Muscle layer of colon (tissue), 2 donors: ENCODE results near the gene TBC1D1.
A peak's percentile ranks its signal among the peaks of the same experiment; 100 is the strongest.

Source experiments
- H3K27ac ChIP-seq: one replicate; pipeline ENCODE4 v1.7.0; 2013; ENCODE audit warnings: low read depth, mild to moderate bottlenecking, low read length, moderate library complexity
- H3K27me3 ChIP-seq, 2 donors: one replicate each; pipeline ENCODE4 v1.7.0; 2013; ENCODE audit warnings: low read length in 2 of 2, mild to moderate bottlenecking in 2 of 2; ENCODE audit not compliant: insufficient read depth in 2 of 2, control insufficient read depth in 1 of 2
- H3K36me3 ChIP-seq: one replicate; pipeline ENCODE4 v1.7.0; 2013; ENCODE audit warnings: mild to moderate bottlenecking, low read length; ENCODE audit not compliant: insufficient read depth
- H3K4me1 ChIP-seq: one replicate; pipeline ENCODE4 v1.7.0; 2013; ENCODE audit warnings: mild to moderate bottlenecking, low read length; ENCODE audit not compliant: insufficient read depth
- H3K4me3 ChIP-seq, 2 donors: one replicate each; pipeline ENCODE4 v1.7.0; 2013; ENCODE audit warnings: low read length in 2 of 2, low read depth in 1 of 2, mild to moderate bottlenecking in 1 of 2, moderate library complexity in 1 of 2
- H3K9ac ChIP-seq: one replicate; pipeline ENCODE4 v1.7.0; 2013; ENCODE audit warnings: low read length
- H3K9me3 ChIP-seq: one replicate; pipeline ENCODE4 v1.7.0; 2013; ENCODE audit warnings: mild to moderate bottlenecking, low read length
- donor health status: abdominal sarcoma.
- donor health status: Adenocarcinoma of cecum.

The TBC1D1 gene

GRCh38 chr4:38046727-38047489 lies 156.0 kb downstream of the TBC1D1 start:
- H3K27ac ChIP-seq = peak overlapping the region; percentile 7
- H3K27me3 ChIP-seq = no peaks in the 10 kb centered on the region
- no peaks in the 10 kb centered on the region for H3K9me3 ChIP-seq
- H3K4me3 ChIP-seq = no peak overlapping the region
- no peak overlapping the region for H3K9ac ChIP-seq
- H3K4me1 ChIP-seq = peaks cover 48% of the 10 kb centered on the region
- H3K36me3 ChIP-seq = peaks cover 39% of the 10 kb centered on the region

- no peaks in the 10 kb centered on the region for H3K27me3 ChIP-seq
- H3K27ac ChIP-seq = peak overlapping the region; percentile 90
- no peak overlapping the region for H3K9ac ChIP-seq
- H3K9me3 ChIP-seq = no peaks in the 10 kb centered on the region
- peaks cover 60% of the 10 kb centered on the region for H3K4me1 ChIP-seq
- peaks cover 44% of the 10 kb centered on the region for H3K36me3 ChIP-seq
- no peak overlapping the region for H3K4me3 ChIP-seq
These were observed 158.8 kb downstream of the TBC1D1 start for GRCh38 chr4:38049545-38050170.

GRCh38 chr4:38050560-38051350 lies 159.9 kb downstream of the TBC1D1 start:
- no peak overlapping the region for H3K9ac ChIP-seq
- H3K4me3 ChIP-seq = no peak overlapping the region
- no peaks in the 10 kb centered on the region for H3K27me3 ChIP-seq
- peaks cover 55% of the 10 kb centered on the region for H3K36me3 ChIP-seq
- peaks cover 61% of the 10 kb centered on the region for H3K4me1 ChIP-seq
- peak overlapping the region; percentile 90 for H3K27ac ChIP-seq
- H3K9me3 ChIP-seq = no peaks in the 10 kb centered on the region

GRCh38 chr4:38055566-38055965 lies 164.7 kb downstream of the TBC1D1 start:
- H3K9ac ChIP-seq = no peak overlapping the region
- peaks cover 51% of the 10 kb centered on the region for H3K36me3 ChIP-seq
- no peaks in the 10 kb centered on the region for H3K27me3 ChIP-seq
- H3K27ac ChIP-seq = no peak overlapping the region
- peaks cover 62% of the 10 kb centered on the region for H3K4me1 ChIP-seq
- H3K4me3 ChIP-seq = no peak overlapping the region
- H3K9me3 ChIP-seq = no peaks in the 10 kb centered on the region

GRCh38 chr4:38056011-38056685 lies 165.3 kb downstream of the TBC1D1 start:
- Histone ChIP-seq H3K9ac (no peak overlapping the region), H3K27me3 (no peaks in the 10 kb centered on the region), H3K36me3 (peaks cover 57% of the 10 kb centered on the region), H3K4me1 (peaks cover 62% of the 10 kb centered on the region), H3K4me3 (no peak overlapping the region), H3K9me3 (no peaks in the 10 kb centered on the region), H3K27ac (peak overlapping the region; percentile 43)

- Histone ChIP-seq H3K36me3 (peaks cover 53% of the 10 kb centered on the region), H3K9me3 (no peaks in the 10 kb centered on the region), H3K4me3 (no peak overlapping the region), H3K27ac (no peak overlapping the region), H3K4me1 (peaks cover 66% of the 10 kb centered on the region), H3K9ac (no peak overlapping the region), H3K27me3 (no peaks in the 10 kb centered on the region)
These were observed 167.3 kb downstream of the TBC1D1 start for GRCh38 chr4:38058151-38058550.

- Histone ChIP-seq H3K27ac (no peak overlapping the region), H3K36me3 (peaks cover 33% of the 10 kb centered on the region), H3K4me3 (no peak overlapping the region), H3K9me3 (no peaks in the 10 kb centered on the region), H3K27me3 (no peaks in the 10 kb centered on the region), H3K4me1 (peaks cover 53% of the 10 kb centered on the region), H3K9ac (no peak overlapping the region)
These were observed 170.0 kb downstream of the TBC1D1 start for GRCh38 chr4:38060829-38061431.

- Histone ChIP-seq H3K9ac (no peak overlapping the region), H3K9me3 (no peaks in the 10 kb centered on the region), H3K4me3 (peak overlapping the region in 1 of 2 donors; percentile 41), H3K27me3 (no peaks in the 10 kb centered on the region), H3K36me3 (peaks cover 28% of the 10 kb centered on the region), H3K4me1 (peaks cover 40% of the 10 kb centered on the region), H3K27ac (peak overlapping the region; percentile 49)
These were observed 171.3 kb downstream of the TBC1D1 start for GRCh38 chr4:38062088-38062775.

- Histone ChIP-seq H3K9me3 (no peaks in the 10 kb centered on the region), H3K9ac (no peak overlapping the region), H3K27me3 (no peaks in the 10 kb centered on the region), H3K4me3 (peak overlapping the region in 1 of 2 donors; percentile 33), H3K4me1 (peaks cover 35% of the 10 kb centered on the region), H3K27ac (peak overlapping the region; percentile 30), H3K36me3 (peaks cover 30% of the 10 kb centered on the region)
These were observed 171.9 kb downstream of the TBC1D1 start for GRCh38 chr4:38062776-38063097.

GRCh38 chr4:38065176-38065575 lies 174.3 kb downstream of the TBC1D1 start:
- Histone ChIP-seq H3K4me3 (no peak overlapping the region), H3K36me3 (peaks cover 35% of the 10 kb centered on the region), H3K27ac (no peak overlapping the region), H3K9me3 (no peaks in the 10 kb centered on the region), H3K27me3 (no peaks in the 10 kb centered on the region), H3K9ac (no peak overlapping the region), H3K4me1 (peaks cover 28% of the 10 kb centered on the region)
